GM23248 (cell line): ENCODE measurements around the gene TLL1.

Experiments used
- EZH2 ChIP-seq: fragments of 200-600 bp; sonication (generic); IDR thresholded peaks from 2 replicates; pipeline ENCODE4 v1.6.1; 2018; ENCODE audit warnings: antibody characterized with exemption, mild to moderate bottlenecking; ENCODE audit not compliant: insufficient read depth, poor library complexity, severe bottlenecking
- EZH2phosphoT487 ChIP-seq: fragments of 200-600 bp; sonication (generic); IDR thresholded peaks from 2 replicates; pipeline ENCODE4 v1.6.1; 2018; ENCODE audit warnings: antibody characterized with exemption, moderate library complexity, mild to moderate bottlenecking, low read depth; ENCODE audit not compliant: insufficient read depth

- no peak for TF ChIP-seq EZH2phosphoT487
- TF ChIP-seq EZH2, result no peak
Observed at GRCh38 chr4:165867961-165868360, 5.1 kb upstream of the TLL1 start.
